Measurements from ENCODE around the gene RPLP2.

GRCh38 chr11:798093-798713 lies 11.6 kb upstream of the RPLP2 start, which contains the start of gene SLC25A22:
- TF ChIP-seq CTCF (IDR thresholded peaks at IDR 0.05; ENCODE audit: low read depth, low read length): peak; percentile 47
- TF ChIP-seq POLR2A (IDR thresholded peaks at IDR 0.05; ENCODE audit: extremely low read depth, insufficient read length): no peak
- TF ChIP-seq MAX (IDR thresholded peaks at IDR 0.05; ENCODE audit: low read depth, low read length): peak; percentile 48; the same call in 1 of the 2 replicates
- peak; percentile 67 for TF ChIP-seq MYC (IDR thresholded peaks at IDR 0.05; ENCODE audit: low read depth, low read length)

Measured in NB4 (cell line).